Measurements from ENCODE around the gene PLIN5. TPM values are rescaled to one million over a fixed set of nuclear protein-coding genes. Genes with fewer than 3 reads are reported as not detected.

Gene PLIN5
- total RNA-seq, 2 experiments from 2014 or later = 0.31 to 0.93 TPM

DNA sequence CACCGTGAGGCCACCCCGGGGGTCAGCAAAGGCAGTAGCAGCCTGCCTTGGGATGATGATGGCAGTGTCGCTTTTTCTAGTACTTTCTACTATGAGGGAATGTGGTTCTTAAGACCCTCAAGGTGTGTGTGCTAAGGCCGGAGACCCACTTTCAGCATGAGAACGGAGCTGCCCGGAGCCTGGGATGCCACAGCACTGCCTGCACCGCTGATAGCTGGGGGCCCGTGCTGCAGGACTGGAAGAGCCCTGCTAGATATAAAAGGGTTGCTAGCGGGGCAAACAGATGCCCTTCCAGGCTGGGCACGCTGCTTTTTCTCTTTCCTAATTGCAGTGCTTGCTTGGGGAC is 31.2 kb downstream of the PLIN5 start:
- H3K9me3 ChIP-seq (ENCODE audit: control insufficient read depth in 1 of 2, insufficient read depth in 1 of 2, low read length in 2 of 2) = peaks cover 0 to 5% of the 10 kb centered on the region in 2 experiments
- Mint-ChIP-seq H3K27me3 (no peaks in the 10 kb centered on the region), H3K4me3 (no peak overlapping the region), H3K4me1 (ENCODE audit: low read depth) (no peaks in the 10 kb centered on the region), H3K9me3 (no peaks in the 10 kb centered on the region), H3K27ac (no peak overlapping the region), H3K36me3 (ENCODE audit: low read depth) (peaks cover 32% of the 10 kb centered on the region)
- ChIA-PET POLR2A (no interaction called here), CTCF (no interaction called here)
- H3K36me3 ChIP-seq (ENCODE audit: insufficient read depth, low read length) = peaks cover 16% of the 10 kb centered on the region
- H3K4me3 ChIP-seq (ENCODE audit: low read length) = no peak overlapping the region
- no peaks in the 10 kb centered on the region for H3K4me1 ChIP-seq (ENCODE audit: insufficient read depth, low read length)
- H3K27ac ChIP-seq (ENCODE audit: low read depth in 1 of 2, low read length in 2 of 2) = no peak overlapping the region
- TF ChIP-seq, protein P1, sequence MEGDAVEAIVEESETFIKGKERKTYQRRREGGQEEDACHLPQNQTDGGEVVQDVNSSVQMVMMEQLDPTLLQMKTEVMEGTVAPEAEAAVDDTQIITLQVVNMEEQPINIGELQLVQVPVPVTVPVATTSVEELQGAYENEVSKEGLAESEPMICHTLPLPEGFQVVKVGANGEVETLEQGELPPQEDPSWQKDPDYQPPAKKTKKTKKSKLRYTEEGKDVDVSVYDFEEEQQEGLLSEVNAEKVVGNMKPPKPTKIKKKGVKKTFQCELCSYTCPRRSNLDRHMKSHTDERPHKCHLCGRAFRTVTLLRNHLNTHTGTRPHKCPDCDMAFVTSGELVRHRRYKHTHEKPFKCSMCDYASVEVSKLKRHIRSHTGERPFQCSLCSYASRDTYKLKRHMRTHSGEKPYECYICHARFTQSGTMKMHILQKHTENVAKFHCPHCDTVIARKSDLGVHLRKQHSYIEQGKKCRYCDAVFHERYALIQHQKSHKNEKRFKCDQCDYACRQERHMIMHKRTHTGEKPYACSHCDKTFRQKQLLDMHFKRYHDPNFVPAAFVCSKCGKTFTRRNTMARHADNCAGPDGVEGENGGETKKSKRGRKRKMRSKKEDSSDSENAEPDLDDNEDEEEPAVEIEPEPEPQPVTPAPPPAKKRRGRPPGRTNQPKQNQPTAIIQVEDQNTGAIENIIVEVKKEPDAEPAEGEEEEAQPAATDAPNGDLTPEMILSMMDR (IDR thresholded peaks at IDR 0.05) = no peak
- ATAC-seq (ENCODE audit: poor library complexity) (no peak), DNase-seq (no peak)
- H3K27me3 ChIP-seq (ENCODE audit: control insufficient read depth in 1 of 2, insufficient read depth in 2 of 2, low read length in 2 of 2) = no peaks in the 10 kb centered on the region
- intact Hi-C loops (cut with DNase I, micrococcal nuclease) = no loop called here

DNA sequence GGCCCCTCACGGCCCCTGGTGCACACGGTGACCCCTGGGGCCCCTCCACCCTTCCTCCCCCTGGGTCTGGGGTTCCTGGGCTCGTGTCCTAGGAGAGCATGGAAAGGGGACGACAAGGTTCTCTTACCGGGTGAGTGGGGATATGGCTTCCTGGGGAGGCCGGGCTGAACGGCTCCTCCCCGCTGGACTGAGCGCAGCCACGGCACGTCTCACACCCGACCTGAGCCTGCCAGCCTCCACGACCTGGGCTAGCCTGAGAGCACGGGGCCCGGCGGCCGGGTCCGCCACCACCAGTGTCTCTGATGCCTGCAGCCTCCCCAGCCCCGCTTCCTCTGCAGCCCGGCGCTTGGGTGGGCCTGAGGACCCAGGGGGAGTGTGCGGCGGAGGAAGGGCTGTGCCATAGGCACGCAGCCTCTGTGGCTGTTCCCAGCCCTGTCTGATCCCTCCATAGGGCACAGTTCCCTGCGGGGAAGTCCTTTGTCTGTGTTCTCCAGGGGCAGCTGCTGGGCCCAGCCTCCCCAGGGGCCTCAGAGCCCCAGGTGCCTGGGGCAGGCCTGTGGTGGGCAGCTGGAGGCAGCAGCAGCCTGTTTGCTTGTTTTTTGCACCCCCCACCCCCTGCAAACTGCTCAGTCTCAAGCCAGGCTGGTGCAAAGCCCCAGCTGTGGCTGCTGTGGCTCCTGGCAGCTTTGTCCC is 31.7 kb downstream of the PLIN5 start:
- CTCF ChIA-PET = no interaction called here

GRCh38 chr19:4502282-4503131 is 32.5 kb downstream of the PLIN5 start:
- H3K4me1 Mint-ChIP-seq (ENCODE audit: low read depth) = no peaks in the 10 kb centered on the region
- no peak overlapping the region for H3K27ac Mint-ChIP-seq
- peaks cover 32% of the 10 kb centered on the region for H3K36me3 Mint-ChIP-seq (ENCODE audit: low read depth)
- no peaks in the 10 kb centered on the region for H3K27me3 Mint-ChIP-seq
- DNase-seq (no peak), ATAC-seq (ENCODE audit: poor library complexity) (no peak)
- no peak overlapping the region for H3K4me3 Mint-ChIP-seq
- intact Hi-C loops (cut with DNase I, micrococcal nuclease) = no loop called here
- Histone ChIP-seq H3K4me1 (ENCODE audit: insufficient read depth, low read length) (no peaks in the 10 kb centered on the region), H3K9me3 (ENCODE audit: control insufficient read depth in 1 of 2, insufficient read depth in 1 of 2, low read length in 2 of 2) (peaks cover 0 to 10% of the 10 kb centered on the region in 2 experiments), H3K4me3 (ENCODE audit: low read length) (no peak overlapping the region), H3K36me3 (ENCODE audit: insufficient read depth, low read length) (peaks cover 29% of the 10 kb centered on the region), H3K27me3 (ENCODE audit: control insufficient read depth in 1 of 2, insufficient read depth in 2 of 2, low read length in 2 of 2) (no peaks in the 10 kb centered on the region), H3K27ac (ENCODE audit: low read depth in 1 of 2, low read length in 2 of 2) (no peak overlapping the region)
- ChIA-PET CTCF (no interaction called here), POLR2A (no interaction called here)
- TF ChIP-seq, protein P1 (IDR thresholded peaks at IDR 0.05) = no peak
- no peaks in the 10 kb centered on the region for H3K9me3 Mint-ChIP-seq

More for the DNA sequence above, 31.7 kb downstream of the PLIN5 start:
- Mint-ChIP-seq H3K4me3 (no peak overlapping the region), H3K36me3 (ENCODE audit: low read depth) (peaks cover 32% of the 10 kb centered on the region), H3K27me3 (no peaks in the 10 kb centered on the region), H3K9me3 (no peaks in the 10 kb centered on the region), H3K27ac (no peak overlapping the region), H3K4me1 (ENCODE audit: low read depth) (no peaks in the 10 kb centered on the region)
- DNase-seq (no peak), ATAC-seq (ENCODE audit: poor library complexity) (no peak)
- H3K4me3 ChIP-seq (ENCODE audit: low read length) = no peak overlapping the region
- no peaks in the 10 kb centered on the region for H3K4me1 ChIP-seq (ENCODE audit: insufficient read depth, low read length)
- no peaks in the 10 kb centered on the region for H3K27me3 ChIP-seq (ENCODE audit: control insufficient read depth in 1 of 2, insufficient read depth in 2 of 2, low read length in 2 of 2)
- POLR2A ChIA-PET = no interaction called here
- H3K36me3 ChIP-seq (ENCODE audit: insufficient read depth, low read length) = peaks cover 22% of the 10 kb centered on the region
- peaks cover 0 to 10% of the 10 kb centered on the region in 2 experiments for H3K9me3 ChIP-seq (ENCODE audit: control insufficient read depth in 1 of 2, insufficient read depth in 1 of 2, low read length in 2 of 2)
- H3K27ac ChIP-seq (ENCODE audit: low read depth in 1 of 2, low read length in 2 of 2) = no peak overlapping the region
- intact Hi-C loops (cut with DNase I, micrococcal nuclease) = no loop called here
- TF ChIP-seq, protein P1 (IDR thresholded peaks at IDR 0.05) = no peak

Data from CD4-positive, alpha-beta T cell (primary cell).